GM19455 (cell line): Measurements from ENCODE around the gene MAGOH.
"Not testable (repeated sequence)": the region's sequence is repeated elsewhere in the genome, so short reads cannot be mapped to it uniquely, and the experiment has no call there.

Experiments
- ATAC-seq: cut with Tn5 transposase; IDR thresholded peaks from one replicate; pipeline ENCODE4 v1.9.1; 2021; ENCODE audit not compliant: unreplicated experiment

Gene MAGOH

DNA sequence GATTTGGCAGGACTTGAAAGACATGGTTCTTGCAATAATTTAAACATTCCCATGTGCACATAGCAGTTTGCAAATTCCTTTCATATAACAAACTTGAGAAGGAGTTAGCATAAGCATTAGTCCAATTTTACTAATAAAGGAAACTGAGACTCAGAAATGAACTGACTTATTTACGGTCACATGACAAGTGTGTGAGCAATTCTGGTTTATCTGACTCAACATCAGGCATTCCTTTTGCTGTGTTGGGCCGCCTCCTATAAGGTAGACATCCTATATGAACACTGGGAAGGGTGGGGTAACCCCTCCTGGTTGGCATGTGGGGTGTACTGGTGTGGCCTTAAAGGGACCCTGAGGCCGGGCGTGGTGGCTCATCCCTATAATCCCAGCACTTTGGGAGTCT lies 50.2 kb downstream of the MAGOH start:
- no peak for ATAC-seq

DNA sequence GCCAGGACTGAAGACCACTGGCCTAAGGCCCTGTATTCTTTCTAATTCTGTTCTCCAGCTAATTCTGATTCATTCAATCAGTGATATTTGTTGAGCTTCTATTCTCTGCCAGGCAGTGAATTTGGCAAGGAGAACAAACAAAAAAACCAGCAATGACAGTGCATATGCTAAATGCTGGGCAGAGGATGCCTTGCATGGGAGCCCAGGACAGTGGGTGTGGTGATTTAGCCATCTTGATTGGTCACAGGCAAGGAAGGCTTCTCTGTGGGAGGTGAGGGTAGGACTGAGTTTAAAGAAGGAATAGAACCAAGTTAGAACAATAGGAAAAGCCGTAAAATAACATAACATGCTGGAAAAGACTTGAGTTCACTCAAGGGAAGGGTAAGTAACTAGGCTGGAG lies 50.9 kb downstream of the MAGOH start:
- ATAC-seq: no peak

GRCh38 chr1:53186533-53186932 lies 51.8 kb downstream of the MAGOH start:
- no peak for ATAC-seq

DNA sequence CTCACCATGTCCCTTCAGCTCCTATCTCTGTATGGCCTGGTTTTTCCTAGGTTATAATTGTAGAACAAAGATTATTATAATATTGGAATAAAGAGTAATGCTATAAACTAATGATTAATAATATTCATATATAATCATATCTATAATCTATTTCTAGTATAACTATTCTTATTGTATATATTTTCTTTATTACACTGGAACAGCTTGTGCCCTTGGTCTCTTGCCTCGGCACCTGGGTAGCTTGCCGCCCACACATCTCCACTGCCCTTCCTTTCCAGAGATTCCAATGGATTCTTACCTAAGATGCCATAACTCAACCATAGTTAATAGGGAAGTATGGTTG lies 52.4 kb downstream of the MAGOH start:
- ATAC-seq: not testable (repeated sequence)

- ATAC-seq: no peak
Observed at GRCh38 chr1:53183095-53183990, 55.0 kb downstream of the MAGOH start.

GRCh38 chr1:53182716-53183094 lies 55.6 kb downstream of the MAGOH start:
- ATAC-seq: no peak

GRCh38 chr1:53182111-53182593 lies 56.2 kb downstream of the MAGOH start:
- ATAC-seq: no peak

DNA sequence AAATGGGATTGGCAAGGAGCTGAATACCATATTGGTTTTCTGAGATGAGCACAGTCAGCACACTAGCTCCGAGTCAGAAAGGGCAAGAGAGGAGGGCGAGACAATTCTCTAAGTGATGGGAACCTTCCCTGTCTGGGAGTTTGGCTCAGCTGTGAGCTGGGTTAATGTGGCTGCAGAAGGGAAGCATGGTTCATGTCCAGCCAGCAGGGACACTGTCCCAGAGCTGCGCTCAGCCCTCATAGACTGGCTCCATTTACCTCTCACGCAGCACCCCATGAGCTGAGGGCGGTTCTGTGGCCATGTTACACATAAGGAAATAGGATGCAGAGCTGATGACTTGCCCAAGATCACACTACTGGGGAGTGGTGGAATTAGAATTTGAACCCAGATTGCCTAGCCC lies 57.4 kb downstream of the MAGOH start:
- ATAC-seq: no peak

DNA sequence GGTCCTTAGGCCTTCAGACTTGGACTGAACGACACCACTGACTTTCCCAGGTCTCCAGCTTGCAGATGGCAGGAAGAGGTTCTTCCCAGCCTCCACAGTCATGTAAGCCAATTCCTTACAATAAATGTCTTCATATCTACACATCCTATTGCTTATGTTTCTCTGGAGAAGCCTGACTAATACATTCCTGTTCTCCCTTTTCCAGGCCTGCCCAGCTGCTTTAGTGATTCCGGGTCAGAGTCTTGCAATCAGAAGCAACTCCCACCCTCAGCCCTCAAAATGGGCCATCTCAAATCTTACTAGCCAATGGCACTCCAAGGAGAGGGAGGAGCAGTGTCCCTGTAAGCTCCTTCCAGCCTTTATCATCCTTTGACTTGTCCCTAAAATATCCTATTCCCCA lies 58.1 kb downstream of the MAGOH start:
- ATAC-seq: no peak
